ENCODE results near the gene MGAT5. TPM values are rescaled to one million over a fixed set of nuclear protein-coding genes. Genes with fewer than 3 reads are reported as not detected.
A peak's percentile ranks its signal among the peaks of the same experiment; 100 is the strongest.

The MGAT5 gene
- total RNA-seq, 1 experiment from 2014 or later = 22.1 TPM

DNA sequence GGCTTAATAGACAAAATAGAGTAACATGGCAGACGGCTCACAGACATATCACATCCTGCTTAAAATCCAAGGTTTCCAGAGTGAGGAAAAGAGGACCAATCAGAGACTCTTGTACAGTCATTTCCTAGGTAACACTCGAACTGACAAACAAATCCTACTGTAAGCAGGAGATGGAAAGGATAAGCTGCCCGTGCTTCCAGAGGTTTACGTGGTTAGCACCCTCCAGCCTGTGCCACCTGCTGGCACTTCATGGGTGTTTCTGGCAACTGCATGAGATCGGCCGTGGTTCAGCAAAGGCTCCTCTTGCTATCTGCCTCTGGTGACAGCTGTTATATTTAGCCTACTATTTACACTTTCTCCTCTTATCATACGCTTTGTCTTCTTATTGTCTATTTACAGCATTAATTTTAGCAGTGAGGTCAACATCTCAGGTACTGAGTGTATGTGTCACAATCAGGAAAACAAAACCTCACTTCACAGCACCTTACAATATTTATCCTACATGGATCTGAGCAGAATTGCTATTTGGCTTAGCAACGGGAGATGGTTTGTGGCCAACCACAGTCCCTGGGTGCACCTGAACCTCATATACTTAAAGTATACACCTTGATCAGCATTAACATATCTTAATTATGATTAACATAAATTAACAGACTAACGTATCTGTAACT, 238.0 kb downstream of the MGAT5 start:
- Mint-ChIP-seq H3K36me3 (ENCODE audit: insufficient read depth, unreplicated experiment) (no peaks in the 10 kb centered on the region), H3K27me3 (ENCODE audit: insufficient read depth, unreplicated experiment) (peaks cover 9% of the 10 kb centered on the region), H3K4me3 (ENCODE audit: unreplicated experiment) (no peak overlapping the region), H3K27ac (ENCODE audit: unreplicated experiment) (no peak overlapping the region), H3K9me3 (ENCODE audit: unreplicated experiment) (no peaks in the 10 kb centered on the region), H3K4me1 (ENCODE audit: low read depth, unreplicated experiment) (no peaks in the 10 kb centered on the region)
- DNase-seq = peak in 1 of 2 experiments; percentile 17
- H3K4me1 ChIP-seq = no peaks in the 10 kb centered on the region
- CTCF ChIA-PET = no interaction called here
- no peak overlapping the region for H3K4me3 ChIP-seq (ENCODE audit: low read depth, low read length)
- no peaks in the 10 kb centered on the region for H3K27me3 ChIP-seq (replicated peaks; ENCODE audit: control insufficient read depth, insufficient read depth, low read length)
- H3K9me3 ChIP-seq = no peaks in the 10 kb centered on the region
- no peaks in the 10 kb centered on the region for H3K36me3 ChIP-seq (ENCODE audit: control insufficient read depth, insufficient read depth, low read length)
- intact Hi-C loops (cut with micrococcal nuclease; ENCODE audit: unreplicated experiment) = no loop called here
- POLR2A ChIA-PET = no interaction called here
- peak in 1 of 2 experiments; percentile 4 for TF ChIP-seq CTCF (IDR thresholded peaks at IDR 0.05; ENCODE audit: insufficient read depth in 1 of 2, low read depth in 1 of 2, low read length in 1 of 2, severe bottlenecking in 1 of 2, unreplicated experiment in 1 of 2)
- no TSS peak for BruUV-seq (replicated peaks)

DNA sequence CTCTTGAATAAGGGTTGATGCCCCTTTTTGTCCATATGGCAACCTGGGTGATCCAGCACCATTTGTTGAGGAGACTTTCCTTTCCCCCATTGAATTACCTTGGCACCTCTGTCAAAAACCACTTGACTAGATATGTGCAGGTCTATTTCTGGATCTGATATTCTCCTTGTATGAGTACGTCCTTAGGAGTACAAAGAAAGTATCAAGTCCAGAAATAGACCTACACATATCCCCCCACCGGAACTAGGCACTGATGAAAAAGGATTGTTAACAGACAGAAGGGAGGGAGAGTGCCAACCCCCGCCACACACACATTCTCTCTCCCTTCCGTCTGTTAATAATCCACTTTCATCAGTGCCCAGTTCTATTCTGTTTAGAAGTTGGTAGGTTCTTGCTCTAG, 239.9 kb downstream of the MGAT5 start:
- Mint-ChIP-seq H3K27me3 (ENCODE audit: insufficient read depth, unreplicated experiment) (peaks cover 5% of the 10 kb centered on the region), H3K36me3 (ENCODE audit: insufficient read depth, unreplicated experiment) (no peaks in the 10 kb centered on the region), H3K27ac (ENCODE audit: unreplicated experiment) (no peak overlapping the region), H3K4me3 (ENCODE audit: unreplicated experiment) (no peak overlapping the region), H3K9me3 (ENCODE audit: unreplicated experiment) (no peaks in the 10 kb centered on the region), H3K4me1 (ENCODE audit: low read depth, unreplicated experiment) (no peaks in the 10 kb centered on the region)
- no TSS peak for BruUV-seq (replicated peaks)
- ChIA-PET POLR2A (no interaction called here), CTCF (no interaction called here)
- no peak for TF ChIP-seq CTCF (IDR thresholded peaks at IDR 0.05; ENCODE audit: insufficient read depth in 1 of 2, low read depth in 1 of 2, low read length in 1 of 2, severe bottlenecking in 1 of 2, unreplicated experiment in 1 of 2)
- H3K4me3 ChIP-seq (ENCODE audit: low read depth, low read length) = no peak overlapping the region
- H3K9me3 ChIP-seq = no peaks in the 10 kb centered on the region
- no peaks in the 10 kb centered on the region for H3K27me3 ChIP-seq (replicated peaks; ENCODE audit: control insufficient read depth, insufficient read depth, low read length)
- no peaks in the 10 kb centered on the region for H3K36me3 ChIP-seq (ENCODE audit: control insufficient read depth, insufficient read depth, low read length)
- intact Hi-C loops (cut with micrococcal nuclease; ENCODE audit: unreplicated experiment) = no loop called here
- no peaks in the 10 kb centered on the region for H3K4me1 ChIP-seq
- no peak for DNase-seq

- no peaks in the 10 kb centered on the region for H3K27me3 ChIP-seq (replicated peaks; ENCODE audit: control insufficient read depth, insufficient read depth, low read length)
- no peak for TF ChIP-seq CTCF (IDR thresholded peaks at IDR 0.05; ENCODE audit: insufficient read depth in 1 of 2, low read depth in 1 of 2, low read length in 1 of 2, severe bottlenecking in 1 of 2, unreplicated experiment in 1 of 2)
- peaks cover 5% of the 10 kb centered on the region for H3K9me3 Mint-ChIP-seq (ENCODE audit: unreplicated experiment)
- H3K27me3 Mint-ChIP-seq (ENCODE audit: insufficient read depth, unreplicated experiment) = no peaks in the 10 kb centered on the region
- peaks cover 7% of the 10 kb centered on the region for H3K4me1 Mint-ChIP-seq (ENCODE audit: low read depth, unreplicated experiment)
- H3K4me3 ChIP-seq (ENCODE audit: low read depth, low read length) = no peak overlapping the region
- no TSS peak for BruUV-seq (replicated peaks)
- intact Hi-C loops (cut with micrococcal nuclease; ENCODE audit: unreplicated experiment) = no loop called here
- no peaks in the 10 kb centered on the region for H3K4me1 ChIP-seq
- H3K36me3 ChIP-seq (ENCODE audit: control insufficient read depth, insufficient read depth, low read length) = no peaks in the 10 kb centered on the region
- no peak overlapping the region for H3K4me3 Mint-ChIP-seq (ENCODE audit: unreplicated experiment)
- CTCF ChIA-PET = interaction anchor here (0.7 kb wide), 1 partner anchor 180 kb away, joined by 4 read pairs; no protein-coding TSS in a partner anchor
- no peaks in the 10 kb centered on the region for H3K36me3 Mint-ChIP-seq (ENCODE audit: insufficient read depth, unreplicated experiment)
- H3K27ac Mint-ChIP-seq (ENCODE audit: unreplicated experiment) = no peak overlapping the region
- POLR2A ChIA-PET = no interaction called here
- no peaks in the 10 kb centered on the region for H3K9me3 ChIP-seq
- DNase-seq = no peak
Measured at GRCh38 chr2:134498654-134499053, 244.8 kb downstream of the MGAT5 start.

Measured in Caco-2 (cell line).